Neural cell (in vitro differentiated cells): Measurements from ENCODE around the gene PRR15L. TPM values are rescaled to one million over a fixed set of nuclear protein-coding genes. Genes with fewer than 3 reads are reported as not detected.

Experiments
- polyA plus RNA-seq: library from polyadenylated mRNA; depleted of rRNA; stranded (reverse); fragments of >200 nt; gene quantifications from 2 replicates; pipeline ENCODE4 v1.2.3, GENCODE V29; 2014

Gene PRR15L
- polyA plus RNA-seq, 1 donor from 2014 or later = not detected

Other genes with a start within 250 kb of the PRR15L start
- not detected in 2 replicates for gene TBX21, start 224.6 kb downstream of the PRR15L start, polyA plus RNA-seq
- 10.0 and 11.4 TPM in 2 replicates for gene OSBPL7, start 136.1 kb downstream of the PRR15L start, polyA plus RNA-seq
- 33.8 and 34.2 TPM in 2 replicates for gene MRPL10, start 126.3 kb downstream of the PRR15L start, polyA plus RNA-seq
- gene LRRC46, start 126.2 kb downstream of the PRR15L start, polyA plus RNA-seq = 0.12 and 0.56 TPM in 2 replicates
- 94.0 and 104 TPM in 2 replicates for gene SCRN2, start 116.6 kb downstream of the PRR15L start, polyA plus RNA-seq
- 0.42 and 0.44 TPM in 2 replicates for gene SP6, start 106.7 kb downstream of the PRR15L start, polyA plus RNA-seq
- gene SP2, start 61.6 kb downstream of the PRR15L start, polyA plus RNA-seq = 0.25 and 0.48 TPM in 2 replicates
- gene PNPO, start 16.3 kb downstream of the PRR15L start, polyA plus RNA-seq = 1.7 and 2.0 TPM in 2 replicates
- gene CDK5RAP3, start 13.2 kb upstream of the PRR15L start, polyA plus RNA-seq = 343 and 358 TPM in 2 replicates
- not detected in 2 replicates for gene COPZ2, start 79.9 kb upstream of the PRR15L start, polyA plus RNA-seq
- 48.4 and 67.1 TPM in 2 replicates for gene NFE2L1, start 90.5 kb upstream of the PRR15L start, polyA plus RNA-seq
- 336 and 363 TPM in 2 replicates for gene CBX1, start 143.6 kb upstream of the PRR15L start, polyA plus RNA-seq
- 29.0 and 34.7 TPM in 2 replicates for gene SNX11, start 149.9 kb upstream of the PRR15L start, polyA plus RNA-seq